Skin of body (tissue), 2 donors: ENCODE data around the gene PROSER1. TPM values are rescaled to one million over a fixed set of nuclear protein-coding genes. Genes with fewer than 3 reads are reported as not detected.
"Not testable (repeated sequence)": the region's sequence is repeated elsewhere in the genome, so short reads cannot be mapped to it uniquely, and the experiment has no call there.

Source experiments
- DNase-seq: peaks from one replicate; lab custom pipeline; 2025; lab: John Stamatoyannopoulos, UW
- total RNA-seq: library from RNA; depleted of rRNA; stranded (reverse); fragments of >200 nt; gene quantifications from one replicate; pipeline ENCODE4 v1.2.3, GENCODE V29; 2014

PROSER1 gene
- 31.3 TPM for total RNA-seq

- DNase-seq = peak; percentile 95
Measured at GRCh38 chr13:39037880-39038568, at the start of gene PROSER1, which contains the start of gene NHLRC3. TSS of gene PROSER1 (minus strand) at chr13:39038089. CDS start at chr13:39037242, 847 bp downstream. TSS of gene NHLRC3 (plus strand) at chr13:39038456. CDS start at chr13:39038640, 184 bp downstream.

DNA sequence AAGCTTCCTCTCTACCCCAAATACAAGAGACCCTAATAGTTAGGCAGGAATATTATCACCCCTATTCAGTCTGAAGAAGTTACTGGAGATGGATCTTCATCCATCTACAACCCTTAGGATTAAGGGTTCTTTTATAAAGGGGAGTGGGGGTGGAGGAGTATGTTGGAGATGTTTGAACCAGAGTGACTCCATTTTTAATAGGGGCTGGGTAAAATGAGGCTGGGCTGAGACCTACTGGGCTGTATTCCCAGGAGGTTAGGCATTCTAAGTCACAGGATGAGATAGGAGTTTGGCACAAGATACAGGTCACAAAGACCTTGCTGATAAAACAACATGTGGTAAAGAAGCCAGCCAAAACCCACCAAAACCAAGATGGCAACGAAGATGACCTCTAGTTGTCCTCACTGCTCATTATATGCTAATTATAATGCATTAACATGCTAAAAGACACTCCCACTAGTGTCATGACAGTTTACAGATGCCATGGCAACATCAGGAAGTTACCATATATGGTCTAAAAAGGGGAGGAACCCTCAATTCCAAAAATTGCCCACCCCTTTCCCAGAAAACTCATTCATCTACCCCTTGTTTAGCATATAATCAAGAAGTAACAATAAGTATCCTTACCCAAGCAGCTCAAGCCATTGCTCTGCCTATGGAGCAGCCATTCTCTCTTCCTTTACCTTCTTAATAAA is 48.5 kb upstream of the PROSER1 start:
- not testable (repeated sequence) for DNase-seq

- DNase-seq = no peak
Measured at GRCh38 chr13:39073983-39074382, 36.1 kb upstream of the PROSER1 start.

GRCh38 chr13:39072842-39073241 is 35.0 kb upstream of the PROSER1 start:
- DNase-seq = no peak

GRCh38 chr13:39062004-39062403 is 24.1 kb upstream of the PROSER1 start:
- no peak for DNase-seq

DNA sequence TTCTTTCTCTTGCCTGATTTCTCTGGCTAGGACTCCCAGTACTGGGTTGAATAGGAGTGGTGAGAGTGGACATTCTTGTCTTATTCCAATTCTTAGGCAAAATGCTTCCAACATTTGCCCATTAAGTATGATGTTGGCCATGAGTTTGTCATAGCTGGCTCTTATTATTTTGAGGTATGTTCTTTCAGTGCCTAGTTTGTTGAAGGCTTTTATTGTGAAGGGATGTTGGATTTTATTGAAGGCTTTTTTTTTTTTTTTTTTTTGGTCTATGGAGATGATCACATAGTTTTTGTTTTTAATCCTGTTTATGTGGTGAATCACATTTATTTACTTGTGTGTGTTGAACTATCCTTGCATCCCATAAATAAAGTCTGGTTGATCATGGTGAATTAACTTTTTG is 20.2 kb upstream of the PROSER1 start:
- DNase-seq = no peak

- no peak for DNase-seq
Measured at GRCh38 chr13:39056018-39056417, 18.1 kb upstream of the PROSER1 start.

GRCh38 chr13:39054112-39054511 is 16.2 kb upstream of the PROSER1 start:
- no peak for DNase-seq

GRCh38 chr13:39052944-39053343 is 15.1 kb upstream of the PROSER1 start:
- DNase-seq = no peak

GRCh38 chr13:39051157-39051556 is 13.3 kb upstream of the PROSER1 start:
- DNase-seq = peak; percentile 5

DNA sequence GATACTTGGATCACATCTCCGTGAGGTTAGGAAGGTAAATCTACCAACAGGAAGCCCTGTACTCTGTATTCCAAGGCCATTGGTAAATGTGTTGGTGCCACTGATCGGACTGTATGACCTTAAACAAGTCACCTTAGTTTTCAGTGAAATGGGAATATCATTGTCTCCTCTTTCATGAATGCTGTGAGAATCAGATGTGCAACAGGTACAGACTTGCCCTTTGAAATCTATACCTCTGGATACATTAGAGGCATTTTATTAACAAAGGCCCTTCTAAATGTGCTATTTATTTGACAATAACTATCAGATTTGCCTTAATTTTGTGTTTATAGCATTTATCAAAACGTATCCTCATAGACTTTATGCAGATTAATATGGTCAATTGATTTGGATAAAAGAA is 11.4 kb upstream of the PROSER1 start:
- no peak for DNase-seq

- DNase-seq = no peak
Measured at GRCh38 chr13:39048806-39049205, 10.9 kb upstream of the PROSER1 start.

GRCh38 chr13:39047560-39047959 is 9.7 kb upstream of the PROSER1 start:
- DNase-seq = peak; percentile 12

DNA sequence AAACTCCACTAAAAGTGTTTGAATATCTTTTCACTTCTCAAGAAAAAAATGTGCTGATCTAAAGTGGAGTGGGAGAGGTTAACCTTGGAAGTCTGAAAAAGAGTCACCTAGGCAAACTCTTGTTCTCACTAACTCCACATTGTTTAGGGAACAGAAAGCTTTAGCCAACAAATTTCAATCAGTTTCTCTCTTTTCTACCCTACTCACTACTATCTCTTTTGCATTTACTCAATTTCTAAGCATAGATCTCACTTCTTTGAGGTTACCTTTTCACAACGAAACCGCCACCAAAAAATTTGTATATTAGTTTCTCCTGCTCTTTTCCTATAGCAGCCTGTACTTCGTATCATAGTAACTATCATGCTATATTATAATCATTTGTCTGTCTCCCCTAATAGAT is 6.6 kb upstream of the PROSER1 start:
- DNase-seq = no peak

- no peak for DNase-seq
Measured at GRCh38 chr13:39040206-39040605, 2.3 kb upstream of the PROSER1 start.

GRCh38 chr13:39039041-39039440 is 1.2 kb upstream of the PROSER1 start:
- DNase-seq = peak; percentile 2

- DNase-seq = peak; percentile 44
Measured at GRCh38 chr13:39038569-39039030, 711 bp upstream of the PROSER1 start.

DNA sequence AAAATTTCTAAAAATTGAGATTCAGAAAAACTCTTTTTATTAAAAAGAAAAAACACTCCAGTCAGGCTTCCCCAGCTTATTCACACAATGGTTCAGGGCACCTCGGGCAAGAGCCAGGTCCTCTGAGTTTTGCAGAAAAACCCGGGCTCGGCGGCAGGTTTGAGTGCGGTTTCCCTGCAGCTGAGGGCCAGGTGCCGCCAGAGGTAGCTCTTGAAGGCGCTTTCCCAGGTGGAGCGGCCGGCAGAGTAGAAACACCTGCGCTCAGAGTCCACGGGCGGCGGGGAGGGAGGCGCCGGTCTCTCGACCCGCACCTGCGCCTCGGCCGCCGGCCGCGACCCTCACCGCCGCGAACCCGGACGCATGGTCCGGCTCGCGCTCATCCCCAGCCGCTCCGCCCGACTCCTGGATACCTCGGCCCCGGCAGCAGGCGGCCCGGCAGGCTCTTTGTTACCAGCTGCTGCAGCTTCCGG is 444 bp downstream of the PROSER1 start:
- no peak for DNase-seq

- DNase-seq = no peak
Measured at GRCh38 chr13:39036212-39036611, 1.7 kb downstream of the PROSER1 start.

GRCh38 chr13:39035799-39036198 is 2.1 kb downstream of the PROSER1 start:
- no peak for DNase-seq

DNA sequence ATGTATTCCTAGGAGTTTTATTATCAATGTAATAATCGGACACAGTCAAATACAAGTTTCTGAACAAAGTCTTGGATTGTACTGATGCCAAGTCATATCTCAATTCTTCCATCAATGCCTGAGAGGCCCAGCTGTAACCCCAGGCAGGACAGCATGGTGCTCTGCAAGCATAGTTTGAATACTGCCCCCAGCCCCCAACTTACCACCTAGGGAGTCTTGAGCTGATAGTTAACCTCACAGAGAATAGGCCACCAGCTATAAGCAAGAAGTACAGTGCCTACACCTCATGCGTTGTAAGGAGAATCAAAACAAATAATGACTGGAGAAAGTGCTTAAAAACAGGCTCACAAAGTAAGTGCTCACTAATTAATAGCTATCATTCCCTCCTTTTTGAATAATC is 2.7 kb downstream of the PROSER1 start:
- no peak for DNase-seq

DNA sequence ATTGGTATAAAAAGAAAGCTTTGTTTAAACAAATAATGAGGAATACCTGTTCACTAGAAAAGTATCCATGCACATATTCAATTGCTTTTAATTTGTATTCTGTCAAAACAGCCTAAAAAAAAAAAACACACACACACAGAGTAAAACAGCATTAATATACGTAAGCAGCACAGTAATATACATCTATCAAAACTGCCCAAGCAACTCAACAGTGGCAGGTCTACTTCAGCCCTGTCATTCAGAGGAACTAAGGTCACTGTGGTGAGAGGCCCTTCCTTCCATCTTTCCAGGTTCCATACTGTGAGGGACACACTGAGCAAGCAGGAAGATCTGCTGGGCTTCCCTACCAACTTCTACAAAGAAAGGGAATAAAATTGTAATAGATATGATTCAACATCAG is 3.8 kb downstream of the PROSER1 start:
- no peak for DNase-seq

GRCh38 chr13:39032150-39032549 is 5.7 kb downstream of the PROSER1 start:
- DNase-seq = no peak
